ENCODE data around the gene GTF2A2.

Gene GTF2A2

GRCh38 chr15:59605994-59606393 lies 51.3 kb downstream of the GTF2A2 start:
- POLR2A ChIA-PET: interaction anchor here (0.7 kb wide), 1 partner anchor 11 kb away, joined by 6 read pairs; no protein-coding TSS in a partner anchor
- CTCF ChIA-PET: interaction anchor here (2.4 kb wide), 1 partner anchor 13 kb away, joined by 9 read pairs; no protein-coding TSS in a partner anchor
- no peak for TF ChIP-seq CTCF (IDR thresholded peaks at IDR 0.05; ENCODE audit: control extremely low read depth, extremely low read depth, low read depth, missing control alignments)
- DNase-seq (ENCODE audit: extremely low spot score): no peak

GRCh38 chr15:59598461-59598860 lies 58.9 kb downstream of the GTF2A2 start:
- DNase-seq (ENCODE audit: extremely low spot score): no peak
- CTCF ChIA-PET: interaction anchor here (0.9 kb wide), 1 partner anchor 1386 kb away, joined by 3 read pairs; no protein-coding TSS in a partner anchor
- POLR2A ChIA-PET: no interaction called here
- no peak for TF ChIP-seq CTCF (IDR thresholded peaks at IDR 0.05; ENCODE audit: control extremely low read depth, extremely low read depth, low read depth, missing control alignments)

- DNase-seq (ENCODE audit: extremely low spot score): no peak
- TF ChIP-seq CTCF (IDR thresholded peaks at IDR 0.05; ENCODE audit: control extremely low read depth, extremely low read depth, low read depth, missing control alignments): no peak
- ChIA-PET POLR2A (interaction anchor here (0.5 kb wide), 1 partner anchor 44 kb away, joined by 6 read pairs; no protein-coding TSS in a partner anchor), CTCF (interaction anchor here (1.0 kb wide), 1 partner anchor 8 kb away, joined by 3 read pairs; no protein-coding TSS in a partner anchor)
Measured at GRCh38 chr15:59596640-59597039, 60.7 kb downstream of the GTF2A2 start.

- CTCF ChIA-PET: interaction anchor here (1.1 to 1.5 kb wide), 2 partner anchors 10 to 63 kb away, joined by 3 to 7 read pairs; no protein-coding TSS in a partner anchor
- POLR2A ChIA-PET: interaction anchor here (0.5 kb wide), 1 partner anchor 10 kb away, joined by 6 read pairs; no protein-coding TSS in a partner anchor
- DNase-seq (ENCODE audit: extremely low spot score): no peak
- no peak for TF ChIP-seq CTCF (IDR thresholded peaks at IDR 0.05; ENCODE audit: control extremely low read depth, extremely low read depth, low read depth, missing control alignments)
Measured at GRCh38 chr15:59595434-59595915, 61.8 kb downstream of the GTF2A2 start.

- POLR2A ChIA-PET: interaction anchor here (0.5 kb wide), 1 partner anchor 11 kb away, joined by 6 read pairs; no protein-coding TSS in a partner anchor
Measured at GRCh38 chr15:59594991-59595390, 62.3 kb downstream of the GTF2A2 start.

GRCh38 chr15:59594493-59594942 lies 62.8 kb downstream of the GTF2A2 start:
- ChIA-PET CTCF (interaction anchor here (1.0 to 2.8 kb wide), 5 partner anchors 9 to 97 kb away, joined by 3 to 9 read pairs (median 7); no protein-coding TSS in a partner anchor), POLR2A (no interaction called here)
- no peak for TF ChIP-seq CTCF (IDR thresholded peaks at IDR 0.05; ENCODE audit: control extremely low read depth, extremely low read depth, low read depth, missing control alignments)
- DNase-seq (ENCODE audit: extremely low spot score): no peak

More at GRCh38 chr15:59594991-59595390, 62.3 kb downstream of the GTF2A2 start:
- CTCF ChIA-PET: interaction anchor here (1.1 to 2.8 kb wide), 3 partner anchors 10 to 66 kb away, joined by 3 to 8 read pairs (median 7); no protein-coding TSS in a partner anchor
- TF ChIP-seq CTCF (IDR thresholded peaks at IDR 0.05; ENCODE audit: control extremely low read depth, extremely low read depth, low read depth, missing control alignments): no peak
- DNase-seq (ENCODE audit: extremely low spot score): no peak
